ENCODE results near the gene CPNE8.

- TF ChIP-seq CTCF (IDR thresholded peaks at IDR 0.05) (no peak), POLR2AphosphoS5 (IDR thresholded peaks at IDR 0.05; ENCODE audit: low read depth, low read length) (no peak), REST (IDR thresholded peaks at IDR 0.05; ENCODE audit: insufficient read depth in 1 of 2, low read depth in 2 of 2, low read length in 1 of 2) (no peak), SIN3A (IDR thresholded peaks at IDR 0.05; ENCODE audit: borderline replicate concordance, insufficient read depth, low read depth, low read length) (no peak), TCF7L2 (IDR thresholded peaks at IDR 0.05; ENCODE audit: low read depth, low read length) (no peak)
These were observed 28.7 kb upstream of the CPNE8 start for GRCh38 chr12:38934078-38934584.

All from Panc1 (cell line).